Hindlimb muscle (tissue), 1 donor: ENCODE data around the gene ATP6AP1. TPM values are rescaled to one million over a fixed set of nuclear protein-coding genes. Genes with fewer than 3 reads are reported as not detected.
"Not testable (repeated sequence)": the region's sequence is repeated elsewhere in the genome, so short reads cannot be mapped to it uniquely, and the experiment has no call there.

Experiments
- DNase-seq: peaks from one replicate; pipeline ENCODE4 v3.0.0-alpha.2; 2013
- polyA plus RNA-seq: library from polyadenylated mRNA; unstranded; fragments of 120-200 nt; gene quantifications from one replicate; pipeline ENCODE4 v1.2.1, GENCODE V29; 2013; ENCODE audit not compliant: insufficient read length

ATP6AP1 gene
- polyA plus RNA-seq, 1 donor = 65.6 TPM

- no peak for DNase-seq
Observed at GRCh38 chrX:154399527-154400368, 28.7 kb upstream of the ATP6AP1 start.

GRCh38 chrX:154400369-154400817, 28.1 kb upstream of the ATP6AP1 start:
- not testable (repeated sequence) for DNase-seq

- DNase-seq = no peak
Observed at GRCh38 chrX:154401045-154401799, 27.3 kb upstream of the ATP6AP1 start.

GRCh38 chrX:154401918-154402621, 26.4 kb upstream of the ATP6AP1 start:
- no peak for DNase-seq

GRCh38 chrX:154402622-154403127, 25.8 kb upstream of the ATP6AP1 start:
- no peak for DNase-seq

GRCh38 chrX:154403192-154403591, 25.3 kb upstream of the ATP6AP1 start:
- no peak for DNase-seq

- DNase-seq = no peak
Observed at GRCh38 chrX:154403858-154404257, 24.6 kb upstream of the ATP6AP1 start.

- no peak for DNase-seq
Observed at GRCh38 chrX:154404625-154405192, 23.8 kb upstream of the ATP6AP1 start.

GRCh38 chrX:154408659-154409221, 19.7 kb upstream of the ATP6AP1 start:
- DNase-seq = no peak

GRCh38 chrX:154409222-154409871, 19.1 kb upstream of the ATP6AP1 start, which contains the start of gene DNASE1L1:
DNASE1L1 (minus strand) TSS chrX:154409254; CDS start chrX:154405568, 3,686 bp downstream.
- DNase-seq = no peak

- DNase-seq = peak; percentile 49
Observed at GRCh38 chrX:154411981-154412340, 16.5 kb upstream of the ATP6AP1 start.

GRCh38 chrX:154412468-154412867, 16.0 kb upstream of the ATP6AP1 start:
- DNase-seq = no peak

- DNase-seq = no peak
Observed at GRCh38 chrX:154413142-154413541, 15.3 kb upstream of the ATP6AP1 start.

GRCh38 chrX:154417157-154417556, 11.3 kb upstream of the ATP6AP1 start:
- DNase-seq = no peak

- no peak for DNase-seq
Observed at GRCh38 chrX:154419189-154419588, 9.3 kb upstream of the ATP6AP1 start.

GRCh38 chrX:154419688-154420401, 8.6 kb upstream of the ATP6AP1 start:
- no peak for DNase-seq

- DNase-seq = no peak
Observed at GRCh38 chrX:154420402-154420756, 8.1 kb upstream of the ATP6AP1 start.

GRCh38 chrX:154426916-154427770, 1.3 kb upstream of the ATP6AP1 start:
- DNase-seq = no peak

GRCh38 chrX:154429711-154430110, 1.2 kb downstream of the ATP6AP1 start:
- DNase-seq = no peak

GRCh38 chrX:154430479-154430878, 2.0 kb downstream of the ATP6AP1 start:
- DNase-seq = no peak
